HAP-1 (cell line): ENCODE measurements around the gene LCE2C.
"Not testable (repeated sequence)": the region's sequence is repeated elsewhere in the genome, so short reads cannot be mapped to it uniquely, and the experiment has no call there.

Experiments used
- DNase-seq, 2 experiments: peaks; one replicate each; pipeline ENCODE4 v3.0.0-alpha.2; 2016 to 2020; ENCODE audit warnings: low spot score in 2 of 2
- H3K27me3 ChIP-seq: fragments of 250-450 bp; sonication (Bioruptor Pico); 2 replicates; pipeline ENCODE4 v1.5.1; 2020; ENCODE audit warnings: low read depth, mild to moderate bottlenecking, moderate library complexity
- H3K36me3 ChIP-seq: fragments of 250-450 bp; sonication (Bioruptor Pico); replicated peaks from 2 replicates; pipeline ENCODE4 v1.5.1; 2020; ENCODE audit warnings: mild to moderate bottlenecking
- H3K4me1 ChIP-seq: fragments of 250-450 bp; sonication (Bioruptor Pico); 2 replicates; pipeline ENCODE4 v1.5.1; 2020; ENCODE audit warnings: mild to moderate bottlenecking
- H3K4me3 ChIP-seq: fragments of 250-450 bp; sonication (Bioruptor Pico); 2 replicates; pipeline ENCODE4 v1.5.1; 2020; ENCODE audit warnings: mild to moderate bottlenecking, moderate library complexity
- H3K9me3 ChIP-seq: fragments of 250-450 bp; sonication (Bioruptor Pico); 2 replicates; pipeline ENCODE4 v1.5.1; 2020; ENCODE audit warnings: mild to moderate bottlenecking, moderate library complexity
- in situ Hi-C: fragments of 300-500 bp; cut with MboI; formaldehyde crosslinking; loops from 3 replicates; pipeline ENCODE4 v1.14.3; 2020; ENCODE audit warnings: low sequenced_read_pairs, inconsistent platforms, mixed read lengths

Gene LCE2C, protein sequence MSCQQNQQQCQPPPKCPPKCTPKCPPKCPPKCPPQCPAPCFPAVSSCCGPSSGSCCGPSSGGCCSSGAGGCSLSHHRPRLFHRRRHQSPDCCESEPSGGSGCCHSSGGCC

GRCh38 chr1:152674983-152675382 is at the start of gene LCE2C:
TSS of gene LCE2C (plus strand) at chr1:152675279. CDS start at chr1:152676016, 737 bp downstream.
- H3K9me3 ChIP-seq, in situ Hi-C loops, H3K36me3 ChIP-seq, DNase-seq, H3K4me3 ChIP-seq, H3K4me1 ChIP-seq, H3K27me3 ChIP-seq: not testable (repeated sequence)

DNA sequence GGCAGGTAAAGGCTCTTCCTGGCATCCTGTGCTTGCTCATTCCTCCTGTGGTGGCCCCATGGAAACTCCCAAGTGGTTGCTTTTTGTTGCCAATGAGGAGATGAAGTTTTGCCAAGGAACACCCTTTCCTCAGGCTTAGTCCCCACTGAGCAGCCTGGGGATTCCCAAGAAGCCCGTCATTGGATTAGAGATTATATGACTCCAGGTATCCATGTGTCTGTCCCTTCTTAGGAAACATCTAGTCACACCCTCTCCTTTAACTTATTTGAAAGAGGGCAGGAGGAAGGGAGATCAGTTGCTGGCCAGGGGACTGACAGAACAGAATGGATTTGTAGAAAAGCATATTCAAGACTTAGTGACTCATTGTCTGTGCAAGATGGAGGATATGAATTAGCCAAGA is 48.3 kb upstream of the LCE2C start:
- in situ Hi-C loops = no loop called here
- Histone ChIP-seq H3K27me3 (no peaks in the 10 kb centered on the region), H3K4me1 (no peaks in the 10 kb centered on the region), H3K9me3 (no peaks in the 10 kb centered on the region), H3K4me3 (no peak overlapping the region), H3K36me3 (no peaks in the 10 kb centered on the region)
- no peak for DNase-seq

GRCh38 chr1:152630596-152630995 is 44.5 kb upstream of the LCE2C start:
- Histone ChIP-seq H3K27me3 (no peaks in the 10 kb centered on the region), H3K4me1 (no peaks in the 10 kb centered on the region), H3K9me3 (no peaks in the 10 kb centered on the region), H3K4me3 (no peak overlapping the region), H3K36me3 (no peaks in the 10 kb centered on the region)
- DNase-seq = no peak
- in situ Hi-C loops = no loop called here

DNA sequence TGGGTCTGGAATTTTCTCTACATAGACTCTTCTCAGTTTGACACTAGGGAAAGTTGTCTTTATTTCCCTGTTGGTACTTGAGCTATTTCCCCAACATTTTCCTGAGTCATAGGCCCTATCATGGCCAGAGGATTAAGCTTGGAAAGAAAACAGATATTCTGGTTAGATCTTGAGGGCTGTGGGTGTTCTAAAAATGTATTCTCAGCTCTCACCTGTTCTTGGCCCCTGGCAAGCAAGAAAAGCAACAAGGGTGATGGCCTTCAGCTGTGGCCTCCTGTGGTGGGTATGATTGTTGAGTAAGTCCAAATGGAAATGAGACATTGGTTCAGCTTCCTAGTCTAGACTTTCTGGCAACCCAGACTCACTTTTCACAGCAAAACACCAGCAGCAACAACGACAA is 34.7 kb upstream of the LCE2C start:
- Histone ChIP-seq H3K27me3 (no peaks in the 10 kb centered on the region), H3K4me1 (no peaks in the 10 kb centered on the region), H3K4me3 (no peak overlapping the region), H3K36me3 (no peaks in the 10 kb centered on the region), H3K9me3 (no peaks in the 10 kb centered on the region)
- DNase-seq = no peak
- in situ Hi-C loops = no loop called here

DNA sequence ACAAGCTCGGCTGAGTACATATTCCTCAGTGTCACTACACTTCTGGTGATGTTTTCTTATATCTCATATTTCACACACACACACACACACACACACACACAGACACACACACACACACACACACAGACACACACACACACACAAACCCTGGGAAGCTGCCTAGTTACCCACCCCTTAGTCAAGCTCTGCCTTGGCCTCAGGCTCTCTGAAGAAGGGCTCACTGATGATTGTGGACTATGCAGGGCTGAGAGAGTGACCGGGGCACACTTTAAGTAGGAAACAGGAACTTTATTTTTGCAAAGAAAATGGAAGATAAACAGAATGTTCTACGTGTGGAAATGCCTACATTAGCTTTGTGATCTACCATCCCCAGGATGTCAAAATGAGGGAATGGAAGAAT is 31.1 kb upstream of the LCE2C start:
- Histone ChIP-seq H3K36me3 (no peaks in the 10 kb centered on the region), H3K9me3 (no peaks in the 10 kb centered on the region), H3K27me3 (no peaks in the 10 kb centered on the region), H3K4me1 (no peaks in the 10 kb centered on the region), H3K4me3 (no peak overlapping the region)
- in situ Hi-C loops = no loop called here
- DNase-seq = no peak

DNA sequence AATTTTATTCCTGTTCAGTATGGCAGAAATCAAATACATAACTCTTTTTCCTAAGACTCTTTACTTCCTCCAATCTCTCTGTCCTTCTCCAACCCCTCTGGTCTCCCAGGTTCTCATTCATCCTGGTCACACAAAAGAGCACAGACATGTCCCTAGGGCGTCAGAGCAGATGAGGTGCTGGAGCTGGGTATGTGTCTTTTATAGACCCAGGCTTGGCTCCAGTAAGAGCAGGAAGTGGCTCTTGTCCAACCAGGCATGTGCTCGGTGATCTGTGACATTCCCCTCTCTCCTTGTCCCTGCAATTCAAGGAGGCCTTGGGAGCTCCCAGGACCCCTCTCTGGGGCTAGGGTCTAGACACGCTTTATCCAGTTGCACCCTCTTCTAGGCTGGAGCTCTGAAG is 29.9 kb upstream of the LCE2C start:
- no peaks in the 10 kb centered on the region for H3K9me3 ChIP-seq
- no peaks in the 10 kb centered on the region for H3K4me1 ChIP-seq
- no peaks in the 10 kb centered on the region for H3K27me3 ChIP-seq
- no peaks in the 10 kb centered on the region for H3K36me3 ChIP-seq
- no peak for DNase-seq
- H3K4me3 ChIP-seq = no peak overlapping the region
- in situ Hi-C loops = no loop called here

- Histone ChIP-seq H3K4me3 (no peak overlapping the region), H3K36me3 (no peaks in the 10 kb centered on the region), H3K9me3 (no peaks in the 10 kb centered on the region), H3K4me1 (no peaks in the 10 kb centered on the region), H3K27me3 (no peaks in the 10 kb centered on the region)
- in situ Hi-C loops = no loop called here
- DNase-seq = no peak
These were observed 28.4 kb upstream of the LCE2C start for GRCh38 chr1:152646656-152647055.

GRCh38 chr1:152654110-152654509 is 21.0 kb upstream of the LCE2C start:
- H3K9me3 ChIP-seq = no peaks in the 10 kb centered on the region
- H3K4me1 ChIP-seq = no peaks in the 10 kb centered on the region
- DNase-seq = peak; percentile 34 to 82
- in situ Hi-C loops = no loop called here
- H3K36me3 ChIP-seq = no peaks in the 10 kb centered on the region
- no peaks in the 10 kb centered on the region for H3K27me3 ChIP-seq
- H3K4me3 ChIP-seq = no peak overlapping the region

GRCh38 chr1:152656459-152656858 is 18.6 kb upstream of the LCE2C start:
- H3K4me3 ChIP-seq = no peak overlapping the region
- H3K36me3 ChIP-seq = no peaks in the 10 kb centered on the region
- in situ Hi-C loops = no loop called here
- no peaks in the 10 kb centered on the region for H3K9me3 ChIP-seq
- no peak for DNase-seq
- no peaks in the 10 kb centered on the region for H3K4me1 ChIP-seq
- no peaks in the 10 kb centered on the region for H3K27me3 ChIP-seq

- in situ Hi-C loops = no loop called here
- Histone ChIP-seq H3K9me3 (no peaks in the 10 kb centered on the region), H3K4me3 (no peak overlapping the region), H3K27me3 (no peaks in the 10 kb centered on the region), H3K4me1 (no peaks in the 10 kb centered on the region), H3K36me3 (no peaks in the 10 kb centered on the region)
- no peak for DNase-seq
These were observed 17.4 kb upstream of the LCE2C start for GRCh38 chr1:152657677-152658076.

DNA sequence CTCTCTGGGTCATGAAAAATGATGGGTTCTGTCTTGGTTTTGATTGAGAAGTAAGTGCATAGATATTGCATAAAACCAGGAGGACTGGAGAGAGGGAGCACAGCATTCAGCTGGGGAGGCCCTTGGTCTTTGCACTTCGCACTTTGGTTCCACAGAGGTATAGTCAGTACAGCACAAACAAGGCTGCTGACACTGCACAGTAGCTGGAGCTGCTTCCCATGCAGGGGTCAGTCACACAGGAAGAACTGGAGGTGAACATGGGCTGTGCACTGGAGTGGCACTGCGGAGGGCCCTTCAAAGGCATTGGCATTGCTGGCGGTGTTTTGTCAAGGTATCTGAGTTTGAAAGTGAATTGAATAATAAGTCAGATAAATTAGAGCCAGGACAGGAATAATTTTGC is 16.4 kb upstream of the LCE2C start:
- no peak for DNase-seq
- in situ Hi-C loops = no loop called here
- H3K36me3 ChIP-seq = no peaks in the 10 kb centered on the region
- H3K4me3 ChIP-seq = no peak overlapping the region
- no peaks in the 10 kb centered on the region for H3K9me3 ChIP-seq
- H3K27me3 ChIP-seq = no peaks in the 10 kb centered on the region
- H3K4me1 ChIP-seq = no peaks in the 10 kb centered on the region

DNA sequence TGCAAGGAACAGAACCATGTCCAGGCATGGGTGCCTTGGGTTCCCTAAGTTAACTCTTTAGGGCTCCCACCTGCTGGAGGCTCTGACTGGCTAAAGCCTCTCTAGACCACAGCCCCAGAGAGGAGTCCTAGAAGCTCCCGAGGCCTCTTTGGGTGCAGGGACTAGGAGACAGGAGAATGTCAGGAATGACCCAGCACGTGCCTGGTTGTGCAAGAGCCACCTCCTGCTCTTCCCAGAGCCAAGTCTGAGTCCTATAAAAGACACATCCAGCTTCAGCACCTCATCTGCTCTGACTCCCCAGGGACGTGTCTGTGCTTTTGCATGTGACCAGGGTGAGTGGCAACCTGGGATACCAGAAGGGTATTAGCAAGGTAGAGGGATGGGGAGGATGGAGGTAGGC is 12.0 kb upstream of the LCE2C start, which contains the start of gene LCE2D:
LCE2D (plus strand) TSS at position 283 of the 400 bp plus-strand sequence. CDS start 726 bp downstream, outside the sequence.
- H3K27me3 ChIP-seq = no peaks in the 10 kb centered on the region
- no peaks in the 10 kb centered on the region for H3K9me3 ChIP-seq
- in situ Hi-C loops = no loop called here

GRCh38 chr1:152666171-152666570 is 8.9 kb upstream of the LCE2C start:
- H3K9me3 ChIP-seq, H3K36me3 ChIP-seq, H3K4me1 ChIP-seq, in situ Hi-C loops, H3K4me3 ChIP-seq, H3K27me3 ChIP-seq, DNase-seq: not testable (repeated sequence)

More for the DNA sequence above, 12.0 kb upstream of the LCE2C start, which contains the start of gene LCE2D:
- Histone ChIP-seq H3K4me1 (no peaks in the 10 kb centered on the region), H3K4me3 (no peak within 1 kb of the TSS), H3K36me3 (no peaks in the 10 kb centered on the region)
- DNase-seq = no peak

DNA sequence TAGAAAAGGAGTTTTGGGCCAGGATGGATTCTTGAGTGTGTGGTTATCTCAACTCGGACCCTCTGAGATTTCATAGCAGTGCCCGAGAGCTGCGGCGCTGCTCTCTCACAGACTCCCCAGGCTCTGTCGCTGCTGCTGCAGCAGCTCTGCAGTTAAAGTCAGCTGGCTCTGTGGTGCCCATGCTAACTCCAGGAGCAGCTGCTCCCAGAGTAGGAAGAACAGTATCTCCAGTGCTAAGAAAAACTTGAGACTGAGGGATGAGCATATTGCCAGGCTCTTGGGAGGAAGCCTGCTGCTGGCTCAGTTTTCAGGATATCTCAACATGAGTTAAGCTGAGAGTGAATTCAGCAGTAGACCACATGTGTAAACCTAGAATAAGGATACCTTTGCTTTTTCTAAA is 7.4 kb upstream of the LCE2C start:
- H3K9me3 ChIP-seq = no peaks in the 10 kb centered on the region
- in situ Hi-C loops = no loop called here

DNA sequence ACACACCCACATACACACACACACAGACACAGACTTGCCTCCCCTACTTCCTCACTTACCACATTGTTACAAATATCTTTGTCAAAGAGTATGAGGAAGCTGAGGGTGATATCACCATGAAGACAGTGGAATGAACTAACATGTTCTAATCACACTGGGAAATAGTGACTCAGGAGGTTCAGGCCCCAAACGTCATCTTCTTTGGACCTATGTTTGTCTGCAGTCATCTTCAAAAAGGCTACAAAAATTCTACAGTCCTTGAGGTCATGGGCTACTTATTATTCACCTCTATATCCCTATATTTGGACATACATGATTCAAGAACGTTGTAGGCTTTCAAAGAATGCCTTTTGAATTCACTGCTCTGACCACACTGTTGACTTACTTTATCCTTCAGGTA is 2.1 kb upstream of the LCE2C start:
- Histone ChIP-seq H3K27me3 (no peaks in the 10 kb centered on the region), H3K9me3 (no peaks in the 10 kb centered on the region)
- DNase-seq = no peak

More for the DNA sequence above, 7.4 kb upstream of the LCE2C start:
- DNase-seq = no peak
- Histone ChIP-seq H3K27me3 (no peaks in the 10 kb centered on the region), H3K4me1 (no peaks in the 10 kb centered on the region), H3K36me3 (no peaks in the 10 kb centered on the region), H3K4me3 (no peak overlapping the region)

More for the DNA sequence above, 2.1 kb upstream of the LCE2C start:
- Histone ChIP-seq H3K36me3 (no peaks in the 10 kb centered on the region), H3K4me3 (no peak overlapping the region), H3K4me1 (no peaks in the 10 kb centered on the region)
- in situ Hi-C loops = no loop called here
